ENCODE measurements around the gene CLIP1. TPM values are rescaled to one million over a fixed set of nuclear protein-coding genes. Genes with fewer than 3 reads are reported as not detected.

CLIP1 gene
- total RNA-seq, 2 experiments from 2014 or later, result 11.2 to 25.6 TPM

DNA sequence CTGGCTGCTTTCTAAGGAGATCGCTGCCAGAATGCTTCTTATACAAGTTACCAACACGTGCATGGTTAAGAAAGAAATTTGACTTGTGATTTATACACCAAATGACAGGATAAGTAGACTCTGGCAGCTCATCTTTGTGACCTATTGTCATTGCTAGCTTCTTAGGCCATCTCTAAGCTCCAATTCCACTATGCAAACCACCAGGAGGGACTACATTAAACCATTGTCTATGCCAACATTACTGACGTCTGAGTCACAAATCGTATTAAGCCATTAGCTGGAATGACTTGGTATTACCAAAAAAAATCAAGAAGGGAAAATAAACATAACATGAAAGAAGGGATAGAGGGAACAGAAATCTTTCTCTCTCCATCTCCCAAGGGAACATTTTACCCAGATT, 140.4 kb downstream of the CLIP1 start:
- H3K4me2 ChIP-seq (ENCODE audit: low read length), result no peak overlapping the region
- CTCF ChIA-PET (ENCODE audit: unreplicated experiment), result interaction anchor here (0.5 to 0.6 kb wide), 2 partner anchors 128 to 130 kb away, joined by 3 read pairs; no protein-coding TSS in a partner anchor
- TF ChIP-seq EZH2phosphoT487 (IDR thresholded peaks at IDR 0.05; ENCODE audit: borderline replicate concordance, low read depth, low read length), result no peak
- TF ChIP-seq, protein P1, sequence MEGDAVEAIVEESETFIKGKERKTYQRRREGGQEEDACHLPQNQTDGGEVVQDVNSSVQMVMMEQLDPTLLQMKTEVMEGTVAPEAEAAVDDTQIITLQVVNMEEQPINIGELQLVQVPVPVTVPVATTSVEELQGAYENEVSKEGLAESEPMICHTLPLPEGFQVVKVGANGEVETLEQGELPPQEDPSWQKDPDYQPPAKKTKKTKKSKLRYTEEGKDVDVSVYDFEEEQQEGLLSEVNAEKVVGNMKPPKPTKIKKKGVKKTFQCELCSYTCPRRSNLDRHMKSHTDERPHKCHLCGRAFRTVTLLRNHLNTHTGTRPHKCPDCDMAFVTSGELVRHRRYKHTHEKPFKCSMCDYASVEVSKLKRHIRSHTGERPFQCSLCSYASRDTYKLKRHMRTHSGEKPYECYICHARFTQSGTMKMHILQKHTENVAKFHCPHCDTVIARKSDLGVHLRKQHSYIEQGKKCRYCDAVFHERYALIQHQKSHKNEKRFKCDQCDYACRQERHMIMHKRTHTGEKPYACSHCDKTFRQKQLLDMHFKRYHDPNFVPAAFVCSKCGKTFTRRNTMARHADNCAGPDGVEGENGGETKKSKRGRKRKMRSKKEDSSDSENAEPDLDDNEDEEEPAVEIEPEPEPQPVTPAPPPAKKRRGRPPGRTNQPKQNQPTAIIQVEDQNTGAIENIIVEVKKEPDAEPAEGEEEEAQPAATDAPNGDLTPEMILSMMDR (conservative IDR thresholded peaks at IDR 0.05; ENCODE audit: low read length), result no peak

DNA sequence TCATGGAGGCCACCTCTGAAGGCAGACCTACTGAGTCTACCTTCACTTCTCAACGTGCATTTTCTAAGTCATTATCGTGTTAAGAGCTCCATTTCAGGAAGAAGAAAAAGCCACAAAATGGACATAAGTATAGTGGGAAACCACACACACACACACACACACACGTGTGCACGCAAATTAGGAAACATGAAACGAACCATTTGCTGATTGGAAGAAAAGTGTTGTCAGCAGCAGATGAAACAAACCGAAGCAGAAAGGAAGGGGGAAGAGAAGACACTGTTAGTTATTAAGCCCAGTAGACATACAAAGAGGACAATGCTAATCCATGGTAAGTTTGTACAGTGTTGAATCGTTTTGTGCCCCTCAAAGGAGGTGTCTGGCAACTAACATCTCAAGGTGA, 146.2 kb downstream of the CLIP1 start:
- H3K4me2 ChIP-seq (ENCODE audit: low read length), result no peak overlapping the region
- DNase-seq (ENCODE audit: low spot score), result no peak
- H3K9me2 ChIP-seq (ENCODE audit: insufficient read depth, low read length), result no peaks in the 10 kb centered on the region
- no peak for TF ChIP-seq EZH2phosphoT487 (IDR thresholded peaks at IDR 0.05; ENCODE audit: borderline replicate concordance, low read depth, low read length)
- no peaks in the 10 kb centered on the region for H3K9me3 ChIP-seq (ENCODE audit: low read length)
- no TSS peak for BruUV-seq (replicated peaks)
- no peak overlapping the region for H3K4me3 ChIP-seq (ENCODE audit: low read depth, low read length, poor library complexity, severe bottlenecking)
- intact Hi-C loops (cut with micrococcal nuclease; ENCODE audit: unreplicated experiment), result no loop called here
- H3K36me3 ChIP-seq (ENCODE audit: insufficient read depth, low read length), result peaks cover 6% of the 10 kb centered on the region; the same call in 1 of the 2 replicates
- no peaks in the 10 kb centered on the region for H3K4me1 ChIP-seq (ENCODE audit: insufficient read depth, low read length, poor library complexity, severe bottlenecking)
- no peak overlapping the region for H3K27ac ChIP-seq (ENCODE audit: low read depth, low read length, poor library complexity, severe bottlenecking)
- H4K20me1 ChIP-seq (ENCODE audit: insufficient read depth, low read length), result no peaks in the 10 kb centered on the region
- H3K79me2 ChIP-seq (ENCODE audit: insufficient read depth, low read depth, low read length), result no peaks in the 10 kb centered on the region
- ChIA-PET POLR2A (interaction anchor here (0.7 kb wide), 1 partner anchor 1516 kb away, joined by 3 read pairs; no protein-coding TSS in a partner anchor), CTCF (ENCODE audit: unreplicated experiment) (no interaction called here)
- no peak overlapping the region for H2AFZ ChIP-seq (ENCODE audit: low read length)

More for the DNA sequence above, 140.4 kb downstream of the CLIP1 start:
- no peaks in the 10 kb centered on the region for H4K20me1 ChIP-seq (ENCODE audit: insufficient read depth, low read length)
- H3K36me3 ChIP-seq (ENCODE audit: insufficient read depth, low read length), result no peaks in the 10 kb centered on the region
- H3K4me3 ChIP-seq (ENCODE audit: low read depth, low read length, poor library complexity, severe bottlenecking), result no peak overlapping the region
- POLR2A ChIA-PET, result interaction anchor here (1.0 kb wide), 1 partner anchor 40 kb away, joined by 3 read pairs; no protein-coding TSS in a partner anchor
- no peaks in the 10 kb centered on the region for H3K9me3 ChIP-seq (ENCODE audit: low read length)
- no peaks in the 10 kb centered on the region for H3K4me1 ChIP-seq (ENCODE audit: insufficient read depth, low read length, poor library complexity, severe bottlenecking)
- intact Hi-C loops (cut with micrococcal nuclease; ENCODE audit: unreplicated experiment), result no loop called here
- BruUV-seq (replicated peaks), result no TSS peak
- no peak for DNase-seq (ENCODE audit: low spot score)
- no peak overlapping the region for H2AFZ ChIP-seq (ENCODE audit: low read length)
- no peaks in the 10 kb centered on the region for H3K79me2 ChIP-seq (ENCODE audit: insufficient read depth, low read depth, low read length)
- H3K9me2 ChIP-seq (ENCODE audit: insufficient read depth, low read length), result no peaks in the 10 kb centered on the region
- no peak overlapping the region for H3K27ac ChIP-seq (ENCODE audit: low read depth, low read length, poor library complexity, severe bottlenecking)

DNA sequence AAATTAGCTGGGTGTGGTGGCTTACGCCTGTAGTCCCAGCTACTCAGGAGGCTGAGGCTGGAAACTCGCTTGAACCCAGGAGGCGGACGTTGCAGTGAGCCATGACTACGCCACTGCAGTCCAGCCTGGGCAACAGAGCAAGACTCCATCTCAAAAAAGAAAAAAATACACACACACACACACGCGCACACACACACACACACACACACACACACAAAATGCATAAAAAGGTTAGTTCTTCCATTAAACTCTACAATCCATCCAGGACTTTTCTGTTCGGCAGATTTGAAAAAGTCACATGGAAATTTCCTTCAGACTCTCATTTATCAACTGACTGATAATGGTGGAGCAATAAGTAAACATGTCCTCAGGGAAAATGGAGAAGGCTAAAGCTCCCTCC, 147.0 kb downstream of the CLIP1 start:
- no peak overlapping the region for H2AFZ ChIP-seq (ENCODE audit: low read length)
- CTCF ChIA-PET (ENCODE audit: unreplicated experiment), result no interaction called here
- no peak for DNase-seq (ENCODE audit: low spot score)
- intact Hi-C loops (cut with micrococcal nuclease; ENCODE audit: unreplicated experiment), result no loop called here
- no peaks in the 10 kb centered on the region for H3K4me1 ChIP-seq (ENCODE audit: insufficient read depth, low read length, poor library complexity, severe bottlenecking)
- no peak overlapping the region for H3K27ac ChIP-seq (ENCODE audit: low read depth, low read length, poor library complexity, severe bottlenecking)
- no peak overlapping the region for H3K4me2 ChIP-seq (ENCODE audit: low read length)
- no peak overlapping the region for H3K4me3 ChIP-seq (ENCODE audit: low read depth, low read length, poor library complexity, severe bottlenecking)
- no peaks in the 10 kb centered on the region for H4K20me1 ChIP-seq (ENCODE audit: insufficient read depth, low read length)
- no TSS peak for BruUV-seq (replicated peaks)
- H3K9me3 ChIP-seq (ENCODE audit: low read length), result no peaks in the 10 kb centered on the region
- peaks cover 6% of the 10 kb centered on the region; the same call in 1 of the 2 replicates for H3K36me3 ChIP-seq (ENCODE audit: insufficient read depth, low read length)
- TF ChIP-seq, protein P1 (conservative IDR thresholded peaks at IDR 0.05; ENCODE audit: low read length), result no peak
- no peak for TF ChIP-seq EZH2phosphoT487 (IDR thresholded peaks at IDR 0.05; ENCODE audit: borderline replicate concordance, low read depth, low read length)
- no peaks in the 10 kb centered on the region for H3K9me2 ChIP-seq (ENCODE audit: insufficient read depth, low read length)
- POLR2A ChIA-PET, result interaction anchor here (0.6 kb wide), 1 partner anchor 14 kb away, joined by 3 read pairs; no protein-coding TSS in a partner anchor
- H3K79me2 ChIP-seq (ENCODE audit: insufficient read depth, low read depth, low read length), result no peaks in the 10 kb centered on the region
